Measurements from ENCODE around the gene DOK7. TPM values are rescaled to one million over a fixed set of nuclear protein-coding genes. Genes with fewer than 3 reads are reported as not detected.

The DOK7 gene
- total and polyA plus RNA-seq, 8 donors, result 0.37 to 8.1 (median 4.3) TPM; not detected in 1

DNA sequence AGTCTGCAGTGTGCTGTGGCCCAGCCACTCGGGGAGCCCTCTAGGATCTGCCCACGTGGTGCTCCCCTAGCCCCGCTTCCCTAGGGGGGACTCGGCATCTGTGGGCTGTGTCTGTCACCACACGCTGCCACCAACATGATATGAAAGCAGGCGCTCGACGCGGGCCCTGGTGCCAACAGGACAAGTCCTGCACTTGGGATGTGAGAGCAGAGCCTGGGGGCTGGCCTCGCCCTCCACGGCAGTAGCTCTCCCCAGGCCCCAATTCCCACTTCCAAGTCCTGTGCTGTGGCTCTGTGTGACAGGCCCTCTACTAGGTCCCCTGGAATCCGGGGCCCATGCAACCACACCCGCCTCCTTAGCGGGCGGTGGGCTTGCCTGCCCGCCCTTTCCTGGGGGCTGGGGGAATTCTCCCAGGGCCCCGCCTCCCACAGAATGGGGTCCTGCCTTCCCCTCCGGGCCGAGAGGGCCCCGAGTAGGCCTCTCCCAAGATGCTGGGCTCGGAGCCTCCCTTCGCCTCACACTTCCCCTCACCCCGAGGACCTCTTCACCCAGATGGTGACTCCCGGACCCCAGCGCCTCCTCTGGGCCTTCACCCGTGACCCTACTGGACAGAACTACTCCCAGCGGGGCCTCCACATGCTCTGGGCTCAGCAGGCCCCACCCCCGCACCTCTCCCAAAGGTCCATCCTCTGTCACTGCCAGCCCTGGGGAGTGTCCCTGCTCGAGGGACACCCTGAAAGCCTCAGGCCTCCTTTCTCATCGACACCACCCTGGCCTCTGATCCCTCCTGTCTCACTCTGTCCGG is 57.9 kb downstream of the DOK7 start:
- WGBS, 5 donors, result 92 to 96% (median 93%) methylated on average over 23 to 31 of the region's 31 CpGs
- Histone ChIP-seq H3K9me3 (no peaks in the 10 kb centered on the region), H3K4me3 (no peak overlapping the region), H3K27me3 (no peaks in the 10 kb centered on the region), H3K27ac (no peak overlapping the region), H3K4me1 (peaks cover 0 to 4% (median 0%) of the 10 kb centered on the region in 4 donors), H3K36me3 (peaks cover 88 to 100% (median 100%) of the 10 kb centered on the region in 4 donors)
- DNase-seq, result no peak
- TF ChIP-seq POLR2A (IDR thresholded peaks at IDR 0.05) (no peak), POLR2AphosphoS5 (IDR thresholded peaks at IDR 0.05) (no peak), EP300 (IDR thresholded peaks at IDR 0.05) (no peak)
- TF ChIP-seq, protein P1, sequence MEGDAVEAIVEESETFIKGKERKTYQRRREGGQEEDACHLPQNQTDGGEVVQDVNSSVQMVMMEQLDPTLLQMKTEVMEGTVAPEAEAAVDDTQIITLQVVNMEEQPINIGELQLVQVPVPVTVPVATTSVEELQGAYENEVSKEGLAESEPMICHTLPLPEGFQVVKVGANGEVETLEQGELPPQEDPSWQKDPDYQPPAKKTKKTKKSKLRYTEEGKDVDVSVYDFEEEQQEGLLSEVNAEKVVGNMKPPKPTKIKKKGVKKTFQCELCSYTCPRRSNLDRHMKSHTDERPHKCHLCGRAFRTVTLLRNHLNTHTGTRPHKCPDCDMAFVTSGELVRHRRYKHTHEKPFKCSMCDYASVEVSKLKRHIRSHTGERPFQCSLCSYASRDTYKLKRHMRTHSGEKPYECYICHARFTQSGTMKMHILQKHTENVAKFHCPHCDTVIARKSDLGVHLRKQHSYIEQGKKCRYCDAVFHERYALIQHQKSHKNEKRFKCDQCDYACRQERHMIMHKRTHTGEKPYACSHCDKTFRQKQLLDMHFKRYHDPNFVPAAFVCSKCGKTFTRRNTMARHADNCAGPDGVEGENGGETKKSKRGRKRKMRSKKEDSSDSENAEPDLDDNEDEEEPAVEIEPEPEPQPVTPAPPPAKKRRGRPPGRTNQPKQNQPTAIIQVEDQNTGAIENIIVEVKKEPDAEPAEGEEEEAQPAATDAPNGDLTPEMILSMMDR (IDR thresholded peaks at IDR 0.05), result no peak
- intact Hi-C loops (cut with DNase I; ENCODE audit: low total_unique reads), result no loop called here

DNA sequence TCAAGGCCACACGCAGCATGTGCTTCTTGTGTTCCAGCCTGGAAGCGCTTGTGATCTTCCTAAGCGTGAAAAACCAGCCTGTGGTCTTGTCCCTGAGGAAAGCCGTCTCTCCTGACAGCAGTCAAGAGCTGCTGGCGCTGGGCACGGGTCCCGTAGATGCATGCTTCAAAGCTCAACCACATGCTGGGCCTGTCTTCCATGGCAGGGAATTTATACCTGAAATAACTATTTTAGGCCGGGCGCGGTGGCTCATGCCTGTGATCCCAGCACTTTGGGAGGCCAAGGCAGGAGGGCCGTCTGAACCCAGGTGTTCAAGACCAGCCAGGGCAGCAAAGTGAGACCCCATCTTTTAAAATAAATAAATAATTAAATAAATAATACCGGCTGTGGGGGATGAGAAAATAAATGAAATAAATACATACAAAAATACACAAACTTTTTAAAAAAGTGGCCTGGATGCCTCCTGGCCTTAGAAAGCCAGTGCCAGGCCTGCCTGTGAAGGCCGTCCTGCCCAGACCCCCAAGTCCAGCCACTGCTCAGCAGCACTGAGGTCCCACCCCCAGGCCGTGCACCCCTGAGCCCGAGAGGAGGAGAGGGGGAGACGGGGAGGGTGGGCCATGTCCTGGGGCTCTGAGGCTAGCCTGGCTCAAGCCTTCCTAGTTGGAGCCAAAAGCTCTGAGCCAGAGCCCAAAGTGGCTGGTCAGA is 58.7 kb downstream of the DOK7 start:
- Histone ChIP-seq H3K9me3 (no peaks in the 10 kb centered on the region), H3K27me3 (no peaks in the 10 kb centered on the region), H3K4me3 (no peak overlapping the region), H3K36me3 (peaks cover 80 to 100% (median 98%) of the 10 kb centered on the region in 4 donors), H3K4me1 (peaks cover 0 to 12% (median 0%) of the 10 kb centered on the region in 4 donors), H3K27ac (no peak overlapping the region)
- intact Hi-C loops (cut with DNase I; ENCODE audit: low total_unique reads), result no loop called here
- WGBS, 5 donors, result 92 to 98% (median 93%) methylated on average over 16 of the region's 16 CpGs
- TF ChIP-seq, protein P1 (IDR thresholded peaks at IDR 0.05), result no peak
- TF ChIP-seq EP300 (IDR thresholded peaks at IDR 0.05) (no peak), POLR2A (IDR thresholded peaks at IDR 0.05) (no peak), POLR2AphosphoS5 (IDR thresholded peaks at IDR 0.05) (no peak)
- no peak for DNase-seq

DNA sequence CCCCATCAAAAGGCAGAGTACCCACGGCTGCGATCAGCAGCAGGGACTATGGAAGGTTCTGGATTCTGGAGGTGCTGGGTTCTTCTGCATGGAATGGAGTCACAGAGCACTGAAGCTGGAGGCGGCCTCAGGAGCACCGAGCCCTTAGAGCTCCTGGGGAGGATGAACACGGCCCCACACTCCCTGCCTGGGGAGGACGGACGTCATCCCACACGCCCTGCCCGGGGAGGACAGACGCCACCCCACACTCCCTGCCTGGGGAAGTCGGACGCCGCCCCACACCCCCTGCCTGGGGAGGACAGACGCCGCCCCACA is 59.2 kb downstream of the DOK7 start:
- no peaks in the 10 kb centered on the region for H3K9me3 ChIP-seq
- H3K4me1 ChIP-seq, result peaks cover 0 to 17% (median 2%) of the 10 kb centered on the region in 4 donors
- DNase-seq, result no peak
- WGBS, 5 donors, result 84 to 94% (median 92%) methylated on average over 5 to 15 of the region's 15 CpGs
- TF ChIP-seq EP300 (IDR thresholded peaks at IDR 0.05) (no peak), POLR2AphosphoS5 (IDR thresholded peaks at IDR 0.05) (no peak), POLR2A (IDR thresholded peaks at IDR 0.05) (no peak)
- TF ChIP-seq, protein P1 (IDR thresholded peaks at IDR 0.05), result no peak
- peaks cover 75 to 100% (median 98%) of the 10 kb centered on the region in 4 donors for H3K36me3 ChIP-seq
- H3K27ac ChIP-seq, result no peak overlapping the region
- intact Hi-C loops (cut with DNase I; ENCODE audit: low total_unique reads), result no loop called here
- no peaks in the 10 kb centered on the region for H3K27me3 ChIP-seq
- H3K4me3 ChIP-seq, result no peak overlapping the region

DNA sequence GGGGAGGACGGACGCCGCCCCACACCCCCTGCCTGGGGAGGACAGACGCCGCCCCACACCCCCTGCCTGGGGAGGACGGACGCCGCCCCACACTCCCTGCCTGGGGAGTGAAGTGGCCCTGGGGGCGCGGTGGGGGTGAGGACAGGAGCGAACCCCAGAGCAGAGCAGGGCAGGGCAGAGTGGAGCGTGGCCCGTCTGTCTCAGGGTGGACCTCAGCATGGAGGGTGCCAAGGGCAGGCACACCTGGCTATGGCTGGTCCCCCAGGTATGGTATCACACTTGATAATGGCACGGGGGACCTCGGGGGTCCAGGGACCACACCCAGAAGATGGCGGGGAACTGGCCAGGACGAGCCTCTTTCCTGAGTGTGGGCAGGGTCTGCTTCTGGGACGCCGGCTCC is 59.5 kb downstream of the DOK7 start:
- no peak overlapping the region for H3K4me3 ChIP-seq
- peaks cover 0 to 21% (median 4%) of the 10 kb centered on the region in 4 donors for H3K4me1 ChIP-seq
- no peak for DNase-seq
- intact Hi-C loops (cut with DNase I; ENCODE audit: low total_unique reads), result no loop called here
- H3K36me3 ChIP-seq, result peaks cover 71 to 100% (median 98%) of the 10 kb centered on the region in 4 donors
- no peak for TF ChIP-seq POLR2A (IDR thresholded peaks at IDR 0.05)
- TF ChIP-seq POLR2AphosphoS5 (IDR thresholded peaks at IDR 0.05), result no peak
- TF ChIP-seq, protein P1 (IDR thresholded peaks at IDR 0.05), result no peak
- no peak for TF ChIP-seq EP300 (IDR thresholded peaks at IDR 0.05)
- H3K9me3 ChIP-seq, result no peaks in the 10 kb centered on the region
- no peak overlapping the region for H3K27ac ChIP-seq
- H3K27me3 ChIP-seq, result no peaks in the 10 kb centered on the region
- 88 to 95% (median 93%) methylated on average over 9 to 19 of the region's 19 CpGs for WGBS, 5 donors
